CD4-positive, alpha-beta T cell treated with Interleukin-4 for 4 hours (primary cell): ENCODE data around the gene CLBA1.
"Not testable (repeated sequence)": the region's sequence is repeated elsewhere in the genome, so short reads cannot be mapped to it uniquely, and the experiment has no call there.

Source experiments
- DNase-seq: peaks from one replicate; pipeline ENCODE4 v3.0.0-alpha.2; 2020

The CLBA1 gene

DNA sequence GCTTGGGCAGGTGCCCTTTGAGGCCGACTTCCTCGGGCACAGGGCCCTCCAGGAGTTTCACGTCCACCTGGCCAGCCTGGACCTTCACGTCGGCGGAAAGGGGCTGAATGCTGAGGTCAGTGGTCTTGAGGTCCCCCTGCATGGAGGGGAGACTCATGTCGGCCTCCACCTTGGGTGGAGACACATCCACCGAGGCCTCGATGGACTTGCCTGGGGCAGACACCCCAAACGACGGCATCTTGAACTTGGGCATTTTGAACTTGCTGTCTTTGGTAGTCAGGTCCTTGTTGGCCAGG lies 36.9 kb upstream of the CLBA1 start:
- DNase-seq: no peak

DNA sequence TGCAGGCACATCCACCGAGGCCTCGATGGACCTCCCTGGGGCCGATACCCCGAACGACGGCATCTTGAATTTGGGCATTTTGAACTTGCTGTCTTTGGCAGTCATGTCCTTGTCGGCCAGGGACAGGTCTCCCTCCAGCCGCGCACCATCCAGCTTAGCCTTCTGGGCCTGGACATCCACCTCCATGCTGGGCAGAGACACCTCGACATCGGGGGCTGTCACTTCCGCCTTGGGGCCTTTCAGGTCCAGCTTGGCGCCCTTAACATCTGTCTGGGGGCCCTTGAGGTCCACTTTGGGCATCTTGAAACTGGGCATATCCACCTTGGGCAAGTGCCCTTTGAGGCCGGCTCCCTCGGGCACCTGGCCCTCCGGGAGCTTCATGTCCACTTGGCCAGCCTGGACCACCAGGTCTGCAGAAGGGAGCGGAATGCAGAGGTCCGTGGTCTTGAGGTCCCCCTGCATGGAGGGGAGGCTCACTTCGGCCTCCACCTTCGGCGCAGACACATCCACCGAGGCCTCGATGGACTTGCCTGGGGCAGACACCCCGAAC lies 36.1 kb upstream of the CLBA1 start:
- DNase-seq: not testable (repeated sequence)

DNA sequence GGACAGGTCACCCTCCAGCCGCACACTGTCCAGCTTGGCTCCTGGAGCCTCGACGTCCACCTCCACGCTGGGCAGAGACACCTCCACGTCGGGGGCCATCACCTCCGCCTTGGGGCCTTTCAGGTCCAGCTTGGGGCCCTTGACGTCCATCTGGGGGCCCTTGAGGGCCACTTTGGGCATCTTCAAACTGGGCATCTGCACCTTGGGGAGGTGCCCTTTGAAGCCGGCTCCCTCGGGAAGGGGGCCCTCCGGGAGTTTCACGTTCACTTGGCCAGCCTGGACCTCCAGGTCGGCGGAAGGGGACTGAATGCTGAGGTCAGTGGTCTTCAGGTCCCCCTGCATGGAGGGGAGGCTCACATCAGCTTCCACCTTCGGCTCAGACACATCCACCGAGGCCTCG lies 35.6 kb upstream of the CLBA1 start:
- DNase-seq: no peak

DNA sequence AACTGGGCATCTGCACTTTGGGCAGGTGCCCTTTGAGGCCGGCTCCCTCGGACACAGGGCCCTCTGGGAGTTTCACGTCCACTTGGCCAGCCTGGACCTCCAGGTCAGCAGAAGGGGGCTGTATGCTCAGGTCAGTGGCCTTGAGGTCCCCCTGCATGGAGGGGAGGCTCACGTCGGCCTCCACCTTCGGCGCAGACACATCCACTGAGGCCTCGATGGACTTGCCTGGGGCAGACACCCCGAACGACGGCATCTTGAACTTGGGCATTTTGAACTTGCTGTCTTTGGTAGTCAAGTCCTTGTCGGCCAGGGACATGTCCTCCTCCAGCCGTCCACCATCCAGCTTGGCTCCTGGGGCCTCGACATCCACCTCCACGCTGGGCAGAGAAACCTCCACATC lies 34.9 kb upstream of the CLBA1 start:
- DNase-seq: not testable (repeated sequence)

DNA sequence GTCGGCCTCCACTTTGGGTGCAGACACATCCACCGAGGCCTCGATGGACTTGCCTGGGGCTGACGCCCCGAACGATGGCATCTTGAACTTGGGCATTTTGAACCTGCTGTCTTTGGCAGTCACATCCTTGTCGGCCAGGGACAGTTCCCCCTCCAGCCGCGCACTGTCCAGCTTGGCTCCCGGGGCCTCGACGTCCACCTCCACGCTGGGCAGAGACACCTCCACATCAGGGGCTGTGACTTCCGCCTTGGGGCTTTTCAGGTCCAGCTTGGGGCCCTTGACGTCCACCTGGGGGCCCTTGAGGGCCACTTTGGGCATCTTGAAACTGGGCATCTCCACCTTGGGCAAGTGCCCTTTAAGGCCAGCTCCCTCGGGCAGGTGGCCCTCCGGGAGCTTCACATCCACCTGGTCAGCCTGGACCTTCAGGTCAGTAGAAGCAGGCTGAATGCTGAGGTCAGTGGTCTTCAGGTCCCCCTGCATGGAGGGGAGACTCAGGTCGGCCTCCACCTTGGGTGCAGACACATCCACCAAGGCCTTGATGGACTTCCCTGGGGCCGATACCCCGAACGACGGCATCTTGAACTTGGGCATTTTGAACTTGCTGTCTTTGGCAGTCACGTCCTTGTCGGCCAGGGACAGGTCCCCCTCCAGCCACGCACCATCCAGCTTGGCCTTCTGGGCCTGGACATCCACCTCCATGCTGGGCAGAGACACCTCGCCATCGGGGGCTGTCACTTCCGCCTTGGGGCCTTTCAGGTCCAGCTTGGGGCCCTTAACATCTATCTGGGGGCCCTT lies 33.5 kb upstream of the CLBA1 start:
- DNase-seq: not testable (repeated sequence)

DNA sequence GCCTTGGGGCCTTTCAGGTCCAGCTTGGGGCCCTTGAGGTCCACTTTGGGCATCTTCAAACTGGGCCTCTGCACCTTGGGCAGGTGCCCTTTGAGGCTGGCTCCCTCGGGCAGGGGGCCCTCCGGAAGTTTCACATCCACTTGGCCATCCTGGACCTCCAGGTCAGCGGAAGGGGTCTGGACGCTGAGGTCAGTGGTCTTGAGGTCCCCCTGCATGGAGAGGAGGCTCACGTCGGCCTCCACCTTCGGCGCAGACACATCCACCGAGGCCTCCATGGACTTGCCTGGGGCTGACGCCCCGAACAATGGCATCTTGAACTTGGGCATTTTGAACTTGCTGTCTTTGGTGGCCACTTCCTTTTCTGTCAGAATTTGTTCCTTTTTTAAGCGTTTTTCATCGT lies 32.5 kb upstream of the CLBA1 start:
- DNase-seq: no peak

DNA sequence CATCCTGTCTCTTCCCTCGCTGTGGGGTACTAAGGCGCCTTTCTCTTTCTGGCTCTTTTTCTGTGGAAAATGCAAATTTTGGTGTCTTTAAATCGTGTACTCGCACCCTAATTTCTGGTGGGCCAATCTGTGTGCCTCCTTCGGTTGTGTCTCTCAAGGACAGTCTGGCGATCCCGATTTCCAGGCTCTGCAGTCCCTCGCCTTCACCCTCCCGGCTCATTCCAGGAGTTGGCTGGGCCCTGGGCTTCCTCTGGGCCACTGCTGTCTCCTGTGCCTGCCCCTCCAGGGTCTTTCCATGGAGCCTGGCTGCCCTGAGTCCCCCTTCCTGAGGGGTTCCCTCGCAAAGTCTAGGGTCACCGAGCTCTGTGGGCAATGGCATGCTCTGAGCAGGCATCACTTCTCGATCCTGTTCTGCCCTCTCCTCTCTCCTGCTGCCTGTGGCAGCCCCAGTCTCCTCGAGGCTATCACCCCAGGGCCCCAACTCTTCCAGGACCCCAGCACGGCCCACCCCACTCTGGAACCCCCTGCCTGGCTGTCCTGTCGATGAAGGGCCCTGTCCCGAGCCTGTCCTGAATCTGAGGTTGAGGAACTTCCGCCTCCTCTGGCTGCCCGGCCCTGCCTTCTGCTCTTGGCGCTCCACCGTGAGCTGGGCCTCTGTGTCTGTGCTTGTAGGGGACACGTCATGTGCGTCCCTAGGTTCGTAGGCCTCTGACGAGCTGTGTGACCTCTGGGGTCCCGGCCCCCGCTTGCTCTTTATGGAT lies 31.5 kb upstream of the CLBA1 start:
- no peak for DNase-seq

DNA sequence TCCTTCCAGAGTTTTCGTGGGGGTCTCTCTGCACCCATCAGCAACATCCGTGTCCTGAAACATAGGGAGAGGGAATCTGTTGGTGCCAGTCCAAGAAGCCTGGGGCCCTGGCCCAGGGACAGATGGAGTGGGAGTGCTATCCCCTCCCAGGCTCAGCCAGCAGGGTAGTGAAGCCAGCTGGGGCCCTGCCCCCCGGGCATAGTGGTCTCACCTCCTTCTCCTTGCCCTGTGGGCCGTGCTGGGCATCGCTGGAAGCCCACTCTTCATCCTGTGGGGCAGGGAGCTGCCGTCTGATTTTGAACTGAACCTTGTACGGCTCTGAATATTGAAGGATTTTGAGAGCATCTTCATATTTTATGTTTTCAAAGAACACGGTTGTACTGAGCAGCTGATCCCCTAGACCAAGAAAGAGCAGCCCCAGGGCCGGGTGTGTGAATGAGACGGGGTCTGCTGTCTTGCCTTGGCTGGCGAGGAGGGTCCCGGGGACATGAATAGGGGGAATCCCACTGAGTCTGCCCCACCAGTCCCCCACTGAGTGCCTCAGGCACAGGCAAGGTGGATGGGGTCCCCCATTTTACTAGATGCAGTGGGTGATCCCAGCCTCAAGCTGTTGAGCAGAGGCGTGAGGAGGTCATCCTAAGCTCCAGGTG lies 30.7 kb upstream of the CLBA1 start:
- no peak for DNase-seq

DNA sequence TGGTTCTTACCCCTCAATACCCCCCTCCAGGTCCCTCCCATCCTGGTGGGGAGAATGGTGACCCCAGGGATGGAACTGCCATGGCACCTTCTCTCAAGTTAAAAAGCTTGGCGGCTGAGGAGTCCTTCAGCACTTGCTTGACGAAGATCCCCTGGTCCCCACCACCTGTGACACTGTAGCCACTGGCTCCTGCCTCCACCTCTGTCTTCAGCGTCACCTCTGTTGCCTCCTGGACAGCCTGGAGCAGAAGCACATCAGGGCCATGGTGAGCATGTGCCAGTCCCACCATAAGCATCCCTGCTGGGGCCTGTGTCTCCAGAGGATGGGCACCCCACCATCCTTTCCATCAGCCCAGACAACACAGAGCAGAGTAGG lies 30.2 kb upstream of the CLBA1 start:
- no peak for DNase-seq

DNA sequence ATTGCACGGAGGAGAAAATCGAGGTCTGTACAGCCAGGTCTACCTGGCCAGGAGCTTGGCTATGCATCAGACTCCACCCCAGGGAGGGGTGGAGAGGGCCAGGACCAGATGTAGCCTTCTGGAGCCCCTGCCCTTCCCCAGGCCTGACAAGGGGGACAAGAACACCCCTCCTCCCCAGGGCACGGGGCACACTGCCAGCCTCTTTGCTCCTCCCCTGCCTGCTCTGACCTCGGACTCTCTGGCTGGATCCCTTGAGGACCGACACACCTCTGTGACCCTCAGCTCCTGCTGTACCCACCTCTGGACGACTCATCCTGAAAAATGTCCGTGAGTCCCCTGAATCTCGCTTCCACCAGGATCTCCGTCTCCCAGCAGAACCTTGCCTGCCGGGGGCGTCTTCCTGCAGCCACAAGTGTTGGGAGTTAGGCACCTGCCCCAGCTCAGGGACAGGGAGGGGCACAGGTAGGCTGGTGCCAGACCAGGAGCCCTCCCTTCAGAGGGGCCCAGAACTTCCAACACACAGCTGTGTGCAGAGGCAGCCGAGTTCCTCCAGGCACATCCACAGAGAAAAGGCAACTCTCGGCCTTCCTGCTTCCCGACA lies 29.2 kb upstream of the CLBA1 start:
- no peak for DNase-seq

DNA sequence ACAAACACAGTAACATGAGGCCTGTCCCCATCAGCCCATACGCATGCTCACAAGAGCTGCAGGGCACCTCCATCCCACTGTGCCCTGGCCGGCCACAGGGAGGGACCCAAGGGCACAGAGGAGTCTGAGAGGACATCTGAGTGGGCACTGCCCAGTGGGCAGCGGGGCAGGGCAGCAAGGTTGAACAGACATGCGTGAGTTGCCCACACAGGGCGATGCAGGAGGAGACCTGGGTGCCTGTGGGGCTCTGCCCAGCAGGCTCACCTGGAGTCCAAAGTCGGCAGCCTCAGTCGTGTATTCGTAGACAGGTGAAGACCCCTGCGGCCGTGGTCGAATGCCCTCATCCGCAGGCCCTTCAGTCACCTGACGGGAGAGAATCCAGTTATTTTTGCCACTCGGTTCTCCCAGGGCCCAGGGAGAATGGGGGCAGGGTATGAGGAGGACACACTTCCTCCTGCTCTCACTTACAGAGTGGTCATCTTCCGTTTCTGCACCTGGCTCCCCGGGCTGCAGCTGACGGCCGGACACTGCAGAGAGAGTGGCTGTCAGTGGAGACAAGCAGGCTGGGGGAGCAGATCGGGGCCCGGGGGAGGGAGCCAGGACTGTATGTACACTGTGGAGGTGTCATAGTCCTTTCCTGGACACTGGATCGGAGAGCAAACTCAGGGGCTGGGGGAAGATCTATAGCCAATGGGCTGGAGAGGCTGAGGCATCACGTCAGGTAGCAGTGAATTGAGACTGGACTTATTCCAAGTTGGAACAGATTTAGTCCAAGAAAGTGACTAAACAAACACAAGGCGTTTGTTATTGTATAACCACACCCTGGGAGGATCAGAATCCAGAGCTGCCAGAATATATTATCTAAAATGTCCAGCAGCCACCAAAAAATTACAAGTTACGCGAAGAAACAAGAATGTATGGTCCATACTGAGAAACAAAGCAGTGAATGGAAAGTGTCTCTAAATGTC lies 28.2 kb upstream of the CLBA1 start:
- DNase-seq: no peak

DNA sequence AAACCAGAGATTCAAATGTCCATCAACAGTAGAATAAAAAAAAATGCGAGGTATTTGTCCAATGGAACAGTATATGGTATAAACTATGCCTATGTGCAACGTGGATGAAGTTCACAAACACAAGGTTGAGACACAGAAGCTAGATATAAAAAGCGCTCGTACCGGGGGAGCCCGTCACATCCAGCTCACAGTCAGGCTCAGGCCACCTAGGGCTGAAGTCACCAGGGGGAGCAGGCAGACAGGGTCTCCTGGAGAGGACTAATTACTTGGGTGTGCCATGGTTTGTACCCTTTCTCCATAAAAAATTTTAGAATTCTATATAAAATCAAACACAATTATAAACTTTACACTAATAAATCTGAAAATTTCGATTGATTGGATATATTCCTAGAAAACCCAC lies 21.0 kb upstream of the CLBA1 start:
- no peak for DNase-seq

DNA sequence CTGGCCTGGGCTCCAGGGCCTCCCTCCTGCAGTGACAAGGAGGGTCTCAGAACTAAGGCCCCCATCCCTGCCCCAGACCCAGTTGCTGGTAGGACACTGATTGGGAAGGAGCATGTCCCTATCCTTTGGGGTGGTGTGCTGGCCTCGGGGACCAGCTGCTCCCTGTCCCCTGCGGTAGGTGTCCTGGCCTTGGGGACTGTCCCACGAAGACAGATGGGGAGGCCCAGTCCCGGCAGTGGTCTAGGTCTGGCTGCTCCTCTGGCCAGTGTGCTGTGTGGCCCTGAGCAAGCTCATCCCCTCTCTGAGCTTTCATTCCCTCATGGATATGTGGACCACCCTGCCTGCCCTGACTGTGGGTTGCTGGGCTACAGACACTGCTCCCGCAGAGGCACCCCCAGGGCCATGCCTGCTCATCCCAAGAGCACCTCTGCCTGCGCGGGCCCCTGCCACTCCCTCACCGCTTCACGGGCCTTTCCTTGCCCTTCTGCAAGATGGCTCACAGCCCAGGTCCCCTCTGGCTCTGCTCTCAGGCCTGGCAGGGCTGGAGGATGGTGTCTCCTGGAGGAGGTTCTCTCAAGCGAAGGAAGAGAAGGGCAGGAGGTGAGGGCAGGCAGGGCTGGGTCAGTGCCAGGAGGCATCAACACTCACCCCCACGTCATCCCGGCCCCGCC lies 19.9 kb upstream of the CLBA1 start:
- no peak for DNase-seq

DNA sequence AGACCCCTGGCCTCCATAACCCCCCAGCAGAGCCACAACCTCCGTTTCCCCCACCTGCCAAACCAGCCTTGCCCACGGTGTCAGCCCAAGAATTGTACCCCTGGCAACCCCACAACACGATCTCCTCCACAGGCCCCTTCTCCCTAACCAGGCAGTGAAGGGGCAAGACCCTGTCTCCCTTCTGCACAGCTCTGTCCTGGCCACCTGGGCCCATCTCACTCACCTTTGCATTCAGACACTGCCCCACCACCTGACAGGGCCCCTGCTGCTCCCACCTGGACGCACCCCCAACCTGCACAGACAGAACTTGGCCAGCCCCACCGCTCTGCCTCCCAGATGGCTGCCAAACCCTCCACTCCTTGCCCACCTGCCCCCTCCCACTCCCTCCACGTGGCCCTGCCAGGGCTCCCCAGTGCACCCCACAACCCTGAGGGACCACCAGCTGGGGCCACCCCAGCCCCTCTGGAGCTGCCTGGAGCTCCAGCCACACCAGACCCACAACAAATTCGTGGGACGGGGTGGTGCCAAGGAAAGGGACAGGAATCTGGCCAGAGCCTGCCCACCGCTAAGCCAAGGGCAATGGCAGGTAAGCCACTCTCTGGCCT lies 19.2 kb upstream of the CLBA1 start:
- DNase-seq: no peak

DNA sequence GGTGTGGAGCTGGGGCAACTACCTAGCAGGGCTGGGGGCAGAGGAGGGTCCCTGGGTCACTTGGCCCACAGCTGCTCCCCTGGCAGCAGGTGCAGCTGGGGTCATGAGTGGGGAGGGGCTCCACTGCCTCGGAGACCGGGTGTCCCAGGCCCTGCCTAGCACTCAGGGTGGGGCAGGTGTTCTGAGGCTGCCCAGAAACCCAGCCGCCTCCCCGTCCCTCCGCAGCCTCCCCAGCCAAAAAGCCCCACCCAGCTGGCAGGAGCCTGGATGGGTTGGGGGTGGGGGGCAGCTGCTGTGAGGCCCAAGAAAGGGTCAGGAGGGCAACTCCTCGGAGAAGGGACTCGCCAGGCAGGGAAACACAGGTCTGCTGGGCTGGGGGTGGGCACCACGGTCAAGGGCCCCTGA lies 18.6 kb upstream of the CLBA1 start:
- no peak for DNase-seq

DNA sequence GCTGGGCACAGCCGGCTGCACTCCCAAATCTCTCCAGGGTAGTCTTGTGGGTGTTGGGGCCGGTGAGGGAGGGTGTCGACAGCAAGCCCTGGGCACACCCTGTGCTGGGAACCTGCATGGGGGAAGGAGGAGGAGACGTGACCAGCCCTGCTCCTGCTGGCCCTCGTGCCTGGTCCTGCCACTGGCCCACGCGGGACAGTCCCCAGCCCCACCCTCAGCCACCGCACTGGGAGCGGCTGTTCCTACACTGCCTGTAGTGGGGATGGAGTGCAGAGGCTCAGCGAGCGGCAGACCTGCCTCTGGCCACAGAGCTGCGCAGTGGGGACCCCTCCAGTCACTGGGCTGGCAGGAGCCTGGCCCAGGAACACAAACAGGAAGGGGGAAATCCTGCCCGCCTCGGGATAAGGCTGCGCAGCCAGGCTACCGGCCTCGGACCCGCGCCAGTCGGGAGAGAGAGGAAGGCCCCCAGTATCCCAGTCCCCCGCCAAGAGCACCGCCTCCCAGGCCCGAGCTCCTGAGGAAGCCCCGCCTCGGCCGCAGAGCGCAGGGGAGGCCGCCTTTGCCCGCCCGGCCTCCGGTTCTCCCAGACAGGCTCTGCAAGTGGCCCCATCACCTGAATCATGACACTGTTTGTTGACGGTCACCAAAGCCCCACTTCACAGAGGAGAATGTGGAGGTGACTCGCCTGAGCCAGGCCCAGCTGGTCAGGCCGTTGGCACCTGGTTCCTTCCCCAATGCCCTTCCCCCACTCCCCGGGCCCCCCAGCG lies 18.0 kb upstream of the CLBA1 start:
- no peak for DNase-seq

DNA sequence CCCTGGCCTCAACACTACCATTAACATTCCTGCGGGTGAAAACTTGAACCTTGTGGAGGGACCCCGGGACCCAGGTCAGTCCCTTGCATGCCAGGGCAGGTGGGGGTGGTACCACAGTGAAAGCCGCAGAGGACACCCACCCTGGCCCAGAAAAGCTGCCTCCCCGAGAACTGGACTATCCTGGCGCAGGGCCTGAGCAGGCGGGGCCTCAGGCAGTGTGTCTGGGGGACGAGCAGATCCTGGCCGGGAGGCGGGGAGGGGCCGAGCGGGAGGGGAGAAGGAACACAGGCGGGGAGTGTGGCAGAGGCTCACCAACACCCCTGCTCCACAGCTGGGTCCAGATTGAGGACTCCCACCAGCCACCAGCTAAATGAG lies 17.4 kb upstream of the CLBA1 start:
- no peak for DNase-seq

DNA sequence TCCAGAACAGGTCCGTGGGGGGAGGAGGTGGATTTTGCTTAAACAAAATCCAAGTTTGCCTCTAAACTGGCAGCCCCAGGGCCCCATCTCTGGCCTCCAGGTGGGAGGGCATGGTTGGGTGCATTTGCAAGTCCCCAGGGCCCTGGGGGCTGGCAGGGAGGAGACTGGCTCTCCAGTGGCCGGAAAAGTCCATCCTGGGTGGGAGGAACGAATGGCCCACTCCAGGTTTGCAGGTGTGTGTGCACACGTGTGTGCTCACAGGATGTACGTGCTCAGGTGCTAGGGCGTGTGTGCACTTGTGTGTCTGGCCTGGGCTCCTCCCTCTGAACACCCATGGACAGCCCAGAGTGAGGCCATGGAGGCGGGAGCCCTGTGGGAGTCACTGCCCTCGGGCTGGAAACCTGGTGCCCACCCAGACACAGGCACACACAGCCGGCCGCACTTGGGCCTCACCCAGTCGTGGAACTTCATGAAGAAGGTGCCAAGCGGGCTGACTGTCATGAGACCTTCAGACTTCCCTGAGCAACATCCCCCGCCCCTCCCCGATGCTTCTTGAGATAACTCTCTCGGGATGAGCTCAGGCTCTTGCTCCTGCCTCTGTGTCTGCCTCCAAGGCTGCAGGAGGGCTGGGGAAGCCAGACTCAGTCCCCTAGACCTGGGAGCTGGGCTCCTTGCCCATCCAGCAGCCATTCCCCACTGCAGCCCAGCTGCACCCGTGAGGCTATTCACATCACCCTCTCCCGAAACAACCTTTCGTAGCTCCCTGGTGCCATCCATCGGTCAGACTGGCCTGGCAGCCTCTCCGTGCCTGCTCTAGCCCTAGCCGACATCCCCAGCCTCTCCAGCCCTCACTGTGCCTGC lies 16.8 kb upstream of the CLBA1 start:
- DNase-seq: no peak

DNA sequence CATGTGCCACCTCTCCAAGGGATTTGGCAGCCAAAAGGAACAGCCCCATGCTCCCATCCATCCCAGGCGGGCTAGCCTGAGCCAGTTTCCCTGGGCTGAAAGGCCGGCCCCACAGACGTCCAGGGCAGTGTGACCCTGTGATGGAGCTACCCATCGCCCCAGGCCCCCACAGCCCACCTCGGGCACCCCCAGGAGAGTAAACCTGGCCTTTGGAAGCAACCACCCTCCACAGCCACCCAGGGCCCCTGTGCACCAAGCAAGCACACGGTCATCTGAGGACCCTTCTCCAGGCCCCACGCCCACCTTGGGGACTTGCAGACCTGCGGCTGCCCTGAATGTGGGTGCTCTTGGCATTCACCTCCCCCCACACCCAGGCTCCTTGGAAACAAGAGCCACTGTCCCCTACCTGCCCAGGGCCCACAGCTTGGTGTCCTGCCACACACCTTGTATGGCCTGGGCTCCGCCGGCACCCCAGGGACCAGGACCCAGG lies 15.8 kb upstream of the CLBA1 start:
- no peak for DNase-seq
